COLO829 (cell line): ENCODE measurements around the gene HDAC4.

Experiments used
- DNase-seq: peaks from one replicate; pipeline ENCODE4 v3.0.0; 2012; ENCODE audit warnings: low spot score

Gene HDAC4

DNA sequence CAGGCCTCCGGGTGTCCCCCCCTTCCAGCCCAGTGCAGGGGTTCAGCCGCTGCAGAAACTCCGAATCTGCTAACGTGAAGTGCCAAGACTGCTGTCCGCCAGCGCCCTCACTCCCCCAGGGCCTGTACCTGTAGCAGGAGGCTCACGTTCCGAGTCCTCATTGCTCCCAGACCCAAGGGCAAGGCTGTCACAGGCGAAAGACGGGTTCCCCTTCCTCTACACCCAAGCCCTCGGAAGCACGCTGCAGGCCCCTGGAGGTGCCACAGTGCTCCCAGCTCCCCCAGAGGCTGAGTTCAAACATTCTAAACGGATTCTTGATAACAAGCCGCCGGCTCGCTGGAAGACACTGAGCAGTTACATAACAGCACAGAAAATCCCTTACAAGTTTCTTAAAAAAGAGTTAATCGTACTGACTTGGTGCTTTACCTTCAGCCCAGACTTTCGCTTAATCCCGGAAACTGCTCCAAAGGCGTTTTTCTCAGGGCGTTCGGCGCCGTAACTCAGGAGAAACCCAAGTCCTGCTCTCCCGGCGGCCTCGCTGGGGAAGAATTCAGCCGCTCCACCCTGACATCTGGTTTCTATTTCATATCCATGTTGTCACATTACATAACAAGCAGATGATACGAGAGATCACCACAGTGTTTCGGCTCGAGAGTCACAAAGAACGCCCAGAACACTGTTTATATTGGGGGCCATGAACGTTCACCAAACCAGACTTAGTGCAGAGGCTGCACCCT, 92.0 kb downstream of the HDAC4 start:
- no peak for DNase-seq

DNA sequence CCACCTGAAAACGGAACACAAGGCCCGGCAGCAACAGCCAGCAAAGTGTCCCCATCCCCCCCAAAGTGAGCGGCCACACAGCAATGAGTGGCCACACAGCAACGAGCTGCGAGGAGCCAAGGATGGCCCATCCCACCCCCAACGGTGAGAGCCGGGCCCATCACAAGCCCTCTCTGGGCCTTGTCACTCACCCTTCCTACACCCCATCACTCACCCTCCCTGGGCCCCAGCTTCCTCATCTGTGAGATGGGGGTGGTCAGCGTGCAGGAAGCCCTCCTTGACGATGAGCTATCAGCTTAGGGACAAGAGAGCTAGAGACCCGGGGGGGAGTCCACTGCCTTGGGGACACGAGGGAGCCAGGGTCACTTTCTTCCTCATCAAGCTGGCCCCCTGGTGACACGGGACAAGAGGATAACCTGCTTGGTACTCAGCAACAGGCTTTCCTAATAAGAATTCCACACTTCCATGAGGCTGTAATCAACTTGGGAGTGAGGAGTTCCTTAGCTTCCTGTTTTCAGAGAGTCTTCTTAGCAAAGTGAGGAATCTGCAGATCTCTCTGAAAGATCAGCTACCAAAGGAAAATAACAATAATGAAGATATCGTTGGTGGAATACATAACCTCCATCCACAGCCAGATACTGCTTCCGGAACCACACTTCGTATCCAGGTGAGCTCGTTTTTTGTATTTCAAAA, 92.8 kb downstream of the HDAC4 start:
- DNase-seq = no peak

DNA sequence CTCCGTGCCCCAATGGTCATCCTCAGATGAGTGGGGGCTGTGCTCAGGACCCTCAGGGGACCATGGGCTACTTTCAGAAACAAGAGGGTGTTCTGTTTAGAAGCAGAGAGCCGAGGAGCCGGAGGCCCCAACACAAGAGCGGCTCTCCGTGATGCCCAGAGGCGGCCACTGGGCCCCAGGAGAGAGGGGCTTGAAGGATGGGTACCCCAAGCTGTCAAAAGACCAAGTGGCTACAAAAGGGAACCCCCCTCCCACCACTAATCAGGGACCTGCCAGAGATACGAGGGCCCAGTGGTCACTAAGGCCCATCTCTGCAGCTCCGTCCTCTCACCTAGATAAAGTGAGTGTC, 93.6 kb downstream of the HDAC4 start:
- no peak for DNase-seq

DNA sequence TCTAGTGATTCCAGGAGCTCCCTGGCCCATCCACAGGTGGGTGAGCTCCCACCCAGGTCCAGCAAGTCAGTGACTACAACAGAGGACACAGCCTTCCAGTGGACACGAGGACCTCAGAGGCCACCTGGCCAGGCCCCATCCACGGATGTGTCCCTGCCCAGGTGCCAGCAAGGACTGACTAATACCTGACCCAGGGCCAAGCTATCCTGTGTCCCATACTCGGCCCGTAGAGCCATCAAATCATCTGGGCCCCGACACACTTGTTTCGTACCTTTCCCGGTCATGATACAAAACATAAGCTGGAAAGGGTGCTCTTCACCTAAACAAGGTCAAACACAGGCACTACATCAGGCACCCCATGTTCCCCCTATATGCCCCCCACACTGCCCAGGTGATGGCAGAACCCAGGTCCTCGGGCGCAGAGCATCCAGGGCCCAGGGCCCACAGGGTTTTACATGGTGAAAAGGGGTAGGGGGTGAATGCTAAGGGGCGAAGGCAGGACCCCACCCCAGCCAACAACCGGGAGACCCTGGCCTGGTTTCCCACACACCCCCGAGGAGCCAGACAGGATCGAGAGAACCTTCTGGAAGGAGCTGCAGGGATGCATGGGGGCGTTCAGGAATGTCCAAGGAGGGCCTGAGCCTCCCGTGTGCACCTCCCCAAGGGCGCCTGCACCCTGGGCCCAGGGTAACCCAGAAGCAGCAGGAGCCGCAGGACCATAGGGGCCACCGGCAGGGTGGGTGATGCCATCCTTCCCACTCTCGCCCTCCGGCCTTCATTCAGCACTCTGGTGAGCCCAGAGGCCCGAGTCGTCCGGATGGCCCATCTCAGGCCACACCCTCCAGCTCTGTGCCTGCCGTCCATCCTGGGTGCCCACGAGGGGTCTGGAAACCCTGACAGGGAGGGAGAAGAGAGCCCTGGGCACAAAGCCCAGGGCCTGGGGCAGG, 94.3 kb downstream of the HDAC4 start:
- no peak for DNase-seq

DNA sequence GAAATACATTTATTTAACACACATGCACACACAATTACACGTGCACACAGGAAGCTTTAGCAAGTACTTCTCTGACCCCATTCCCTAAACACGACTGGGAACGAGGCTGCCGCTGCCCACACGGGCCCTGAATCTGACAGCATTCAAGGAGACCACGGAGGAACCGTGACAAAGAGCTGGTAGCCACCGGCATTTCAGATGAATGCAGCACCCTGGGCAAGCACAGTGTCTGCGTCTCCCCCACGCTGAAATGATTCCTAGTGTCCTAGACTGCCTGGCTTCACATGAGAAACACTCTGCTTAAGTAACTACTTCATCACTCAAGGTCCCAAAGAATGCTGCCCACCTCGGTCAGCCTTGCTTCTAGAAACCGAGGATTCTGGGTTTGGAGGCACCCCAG, 95.0 kb downstream of the HDAC4 start:
- DNase-seq = no peak

DNA sequence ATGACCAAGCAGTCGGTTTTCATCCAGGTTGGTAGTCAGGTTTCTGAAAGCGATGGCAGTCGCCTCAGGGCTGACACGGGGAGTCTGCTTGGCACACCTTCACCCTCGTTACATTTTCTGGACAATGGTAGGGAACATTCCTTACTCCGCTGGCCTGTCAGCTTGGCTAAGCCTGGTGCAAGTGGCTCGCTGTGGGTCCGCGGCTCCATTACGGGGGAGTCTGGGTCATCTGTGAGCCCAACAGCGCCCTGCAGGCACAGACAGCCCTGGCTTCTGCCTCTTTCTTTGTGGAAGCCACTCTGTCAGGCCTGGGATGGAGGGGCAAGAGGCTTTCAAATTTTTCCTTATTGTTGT, 95.6 kb downstream of the HDAC4 start:
- no peak for DNase-seq

DNA sequence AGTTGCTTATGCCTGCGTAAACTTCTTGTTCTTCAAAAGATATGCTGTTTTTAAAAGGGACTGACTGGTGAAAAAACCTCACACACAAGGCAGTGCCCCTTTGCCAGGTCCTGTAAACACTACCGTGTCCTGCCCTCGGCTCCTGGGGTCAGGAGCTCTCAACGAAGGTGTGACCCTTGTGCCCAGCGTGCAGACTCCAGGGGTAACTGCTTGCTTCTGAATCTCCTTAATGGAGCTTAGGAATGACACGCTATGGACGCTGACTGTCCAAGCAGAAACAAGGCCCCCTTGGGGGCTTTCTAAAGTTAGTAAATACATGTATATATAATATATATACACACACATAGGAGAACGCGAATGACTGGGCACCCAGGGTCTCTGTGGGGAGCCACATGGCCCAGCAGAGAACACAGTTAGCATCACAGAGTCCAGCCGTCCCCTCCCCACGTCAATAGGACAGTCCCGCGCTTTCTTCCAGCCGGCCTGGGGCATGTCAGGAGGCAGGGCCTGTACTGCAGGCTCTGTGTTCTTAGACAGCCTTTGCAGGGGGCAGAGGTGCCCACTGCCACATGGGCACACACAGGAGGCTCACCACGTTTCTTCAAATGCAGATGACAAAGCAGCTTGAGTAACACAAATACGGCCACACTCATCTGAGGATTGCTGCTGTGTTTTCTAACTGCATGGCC, 96.1 kb downstream of the HDAC4 start:
- no peak for DNase-seq

DNA sequence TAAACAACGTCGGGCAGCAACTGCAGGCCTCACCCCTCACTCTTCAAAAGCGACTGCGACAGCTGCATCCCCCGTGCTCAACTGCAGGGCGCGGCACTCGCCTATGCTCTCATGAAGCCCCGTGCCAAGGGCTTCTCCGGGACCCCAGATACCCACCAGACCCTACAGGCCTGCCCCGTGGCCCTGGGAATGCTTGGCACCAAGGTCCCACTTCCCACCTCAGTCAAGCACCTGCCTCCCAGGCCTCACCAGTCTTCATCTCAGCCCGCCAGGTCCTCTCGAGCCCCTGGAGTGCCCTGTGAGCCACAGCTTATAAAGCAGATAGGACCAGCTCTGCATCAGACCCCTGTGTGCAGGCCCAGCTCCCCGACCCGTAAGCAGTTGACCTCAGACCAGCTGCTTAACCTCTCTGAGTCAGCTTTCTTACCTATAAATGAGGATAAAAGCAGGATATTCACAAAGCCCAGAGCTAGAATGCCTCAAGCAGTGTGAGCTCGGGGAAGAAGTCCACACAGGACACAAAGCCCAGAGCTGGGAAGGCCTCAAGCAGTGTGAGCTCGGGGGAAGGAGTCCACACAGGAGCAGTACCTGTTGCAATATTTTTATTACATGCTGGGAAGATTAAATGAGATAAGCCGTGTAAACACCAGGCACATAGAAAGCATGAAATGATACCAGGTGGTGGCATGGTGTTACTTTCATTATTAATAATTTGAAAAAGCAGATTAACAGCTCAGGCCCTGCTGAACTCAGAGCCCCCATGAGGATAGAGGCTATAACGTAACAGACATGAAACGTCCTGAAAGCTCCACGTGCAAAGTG, 96.9 kb downstream of the HDAC4 start:
- DNase-seq = no peak

DNA sequence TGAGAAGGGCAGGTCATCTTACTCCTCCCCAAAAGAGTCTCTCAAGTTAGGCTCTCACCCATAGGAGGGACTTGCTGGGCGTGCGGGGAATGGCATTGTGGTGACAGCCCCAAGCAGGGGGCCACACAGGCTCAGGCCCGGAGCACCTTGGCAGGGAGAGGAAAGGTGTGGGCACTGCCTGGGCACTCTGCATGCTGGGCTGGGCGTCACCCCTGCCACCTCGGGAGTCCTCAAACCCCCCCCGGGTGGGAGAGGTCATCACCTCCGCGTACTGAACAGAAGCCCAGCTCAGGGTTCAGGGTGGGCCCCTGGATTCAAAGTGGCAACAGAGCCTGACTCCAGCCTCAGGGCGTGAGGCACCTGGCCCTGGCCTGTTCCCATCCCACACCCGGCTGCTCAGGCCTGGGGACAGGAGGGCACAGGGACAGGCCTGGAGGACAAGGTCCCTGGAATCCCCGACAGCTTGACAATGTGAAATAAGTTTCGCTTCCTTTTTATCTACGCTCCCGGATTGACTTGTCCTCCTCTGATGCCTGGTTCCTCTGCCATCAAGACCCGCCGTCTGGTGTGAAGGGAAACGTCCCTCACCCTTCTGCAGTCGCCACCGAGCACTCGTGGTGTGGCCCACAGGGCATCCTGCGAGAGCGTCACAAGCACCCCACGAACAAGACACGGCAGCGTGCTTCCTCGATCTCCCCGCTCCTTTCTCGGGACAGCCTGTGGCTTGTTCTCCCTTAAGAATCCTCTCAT, 97.8 kb downstream of the HDAC4 start:
- DNase-seq = no peak

DNA sequence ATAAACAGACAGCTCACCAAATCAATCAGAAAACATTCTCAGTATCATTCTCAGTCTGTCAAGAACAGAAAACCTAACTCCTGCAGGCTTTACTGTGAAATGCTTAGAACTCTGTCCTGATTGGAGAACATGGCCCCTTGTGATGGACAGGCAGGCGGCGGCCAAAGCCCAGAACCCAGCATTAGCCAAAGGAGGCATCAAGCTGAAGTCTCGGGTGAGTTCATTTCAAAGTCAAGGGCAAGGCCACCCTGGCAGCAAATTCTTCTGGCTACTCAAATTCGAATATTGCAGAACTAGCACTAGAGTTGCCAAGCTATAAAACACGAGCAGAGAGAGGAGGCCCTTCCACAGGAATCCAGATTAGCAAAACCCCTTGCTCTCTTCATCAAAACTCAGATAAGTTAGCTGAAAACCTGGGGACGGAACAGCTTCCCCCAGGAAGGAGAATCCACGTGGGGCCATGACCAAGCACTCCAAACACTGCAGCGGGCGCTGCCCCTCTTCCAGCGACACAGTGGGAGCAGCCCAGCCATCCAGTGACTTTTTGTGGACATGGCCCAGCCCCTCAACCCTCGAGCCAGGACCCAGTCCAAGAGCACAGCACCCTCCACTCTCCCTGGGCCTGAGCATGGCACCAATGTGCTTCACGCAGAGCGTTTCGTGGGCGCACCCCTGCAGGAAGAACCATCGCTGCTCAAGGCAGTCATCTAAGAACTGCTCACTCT, 98.6 kb downstream of the HDAC4 start:
- no peak for DNase-seq

DNA sequence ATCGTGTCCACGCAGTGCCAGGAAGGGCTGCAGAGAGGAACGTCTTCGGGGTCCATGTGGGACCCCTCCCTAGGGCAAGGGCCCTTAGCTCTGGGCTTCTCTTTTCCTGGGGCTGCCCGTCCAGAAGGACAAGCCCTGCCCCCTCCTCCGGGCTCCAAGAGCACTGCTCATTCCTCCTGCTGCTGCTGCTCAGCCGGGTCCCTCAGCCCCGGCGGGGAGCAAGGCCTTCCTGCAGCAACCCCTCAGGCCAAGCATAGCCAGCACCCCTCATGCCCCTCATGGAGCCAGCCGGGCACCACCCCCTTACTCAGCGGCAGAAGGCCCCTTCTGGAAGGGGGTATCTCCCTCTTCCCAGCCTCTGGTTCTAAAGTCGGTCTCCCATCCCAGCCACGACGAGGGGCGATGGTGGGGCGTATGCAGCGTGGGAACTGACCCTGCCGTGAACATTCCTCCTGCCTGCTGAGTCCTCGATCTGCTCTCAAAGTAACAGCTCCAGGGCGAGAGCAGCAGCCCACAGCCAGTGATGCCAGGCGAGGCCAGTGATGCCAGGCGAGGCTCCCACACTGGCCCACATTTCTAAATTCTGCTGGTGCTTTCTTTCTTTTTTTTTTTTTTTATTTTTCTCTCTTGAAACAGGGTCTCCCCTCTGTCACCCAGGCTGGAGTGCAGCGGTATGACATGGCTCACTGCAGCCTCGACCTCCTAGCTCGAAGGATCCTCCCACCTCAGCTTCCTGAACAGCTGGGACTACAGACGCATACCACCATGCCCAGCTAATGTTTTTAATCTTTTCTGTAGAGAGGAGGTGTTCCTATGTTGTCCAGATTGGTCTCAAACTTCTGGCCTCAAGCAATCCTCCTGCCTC, 99.7 kb downstream of the HDAC4 start:
- no peak for DNase-seq

DNA sequence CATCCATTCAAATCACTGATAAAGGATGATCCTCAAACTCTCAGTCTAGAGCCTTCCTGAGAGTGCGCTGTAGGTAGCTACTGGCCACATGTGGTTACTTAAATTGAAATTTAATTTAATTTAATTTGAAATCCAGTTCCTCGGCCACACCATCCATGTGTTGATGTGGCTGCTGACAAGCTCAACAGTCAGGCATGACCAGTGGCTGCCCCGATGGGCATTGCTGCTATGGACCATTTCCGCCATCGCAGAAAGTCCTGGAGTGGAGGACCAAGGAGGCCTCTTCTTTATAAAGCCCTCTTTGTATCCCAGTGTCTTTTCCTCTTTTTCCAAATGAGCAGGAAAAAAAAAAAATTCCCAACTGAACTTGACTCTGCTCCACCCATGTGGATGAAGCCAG, 100.6 kb downstream of the HDAC4 start:
- DNase-seq = peak; percentile 33

DNA sequence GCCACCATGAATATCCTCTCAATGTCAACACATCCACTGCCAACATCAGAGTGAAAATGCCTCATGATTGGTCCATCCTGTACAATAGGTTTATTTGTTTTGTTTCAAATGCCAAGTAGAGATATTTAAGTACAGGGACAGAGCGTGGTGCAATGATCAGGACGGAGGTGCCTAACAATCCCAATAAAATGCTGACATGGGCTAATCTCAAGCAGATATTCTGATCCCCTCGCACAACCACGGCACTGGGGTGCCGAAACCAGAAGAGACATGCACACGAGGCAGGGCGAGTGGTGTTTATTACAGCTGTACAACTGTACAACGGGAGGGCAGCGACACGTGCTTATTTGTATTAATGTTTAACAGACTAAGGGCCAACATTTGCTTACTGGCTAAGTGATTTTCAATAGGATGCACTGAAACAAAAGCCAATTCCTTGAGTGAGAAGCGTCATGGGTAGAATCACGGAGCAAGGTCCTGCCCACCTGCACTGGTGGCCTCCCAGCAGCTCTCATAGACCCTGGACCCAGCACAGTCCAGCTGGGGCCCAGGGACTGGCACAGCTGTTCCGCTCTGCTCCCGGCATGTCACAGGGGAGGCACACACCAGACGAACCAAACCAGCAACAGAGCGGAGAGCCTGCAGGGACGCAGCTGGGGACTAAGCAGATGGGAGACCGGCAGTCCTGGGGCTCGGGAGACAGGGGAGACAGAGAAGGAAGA, 101.4 kb downstream of the HDAC4 start:
- no peak for DNase-seq

DNA sequence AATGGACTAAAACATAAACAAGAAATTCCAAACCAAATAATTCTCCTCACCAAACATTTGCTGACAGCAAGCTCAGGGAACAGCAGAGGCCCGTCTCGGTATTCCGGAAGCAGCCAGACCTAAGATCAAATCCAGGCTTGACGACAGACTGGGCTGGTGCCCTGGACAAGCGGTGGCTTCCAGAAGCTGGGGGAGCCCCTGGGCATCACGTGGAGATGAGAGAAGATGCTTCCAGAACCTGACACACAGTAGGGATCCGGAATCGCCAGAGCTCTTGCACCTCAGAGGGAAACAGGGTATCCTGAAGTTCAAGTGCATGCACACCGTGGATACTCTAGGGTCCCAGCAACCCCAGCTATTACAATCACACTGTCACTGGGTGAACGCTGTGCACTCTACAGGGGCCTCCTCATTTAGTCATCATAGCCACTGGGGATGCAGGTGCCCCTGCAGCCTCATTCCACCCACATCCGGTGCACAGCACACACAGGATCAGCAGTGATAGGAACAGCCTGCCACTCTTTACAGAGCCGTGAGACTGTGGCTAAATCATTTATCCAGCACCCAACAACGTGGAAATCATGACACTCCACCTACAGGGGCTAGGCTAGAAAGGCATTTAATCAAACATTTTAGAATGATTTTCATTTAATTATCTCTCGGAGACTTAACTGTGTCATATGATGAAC, 102.6 kb downstream of the HDAC4 start:
- DNase-seq = no peak

DNA sequence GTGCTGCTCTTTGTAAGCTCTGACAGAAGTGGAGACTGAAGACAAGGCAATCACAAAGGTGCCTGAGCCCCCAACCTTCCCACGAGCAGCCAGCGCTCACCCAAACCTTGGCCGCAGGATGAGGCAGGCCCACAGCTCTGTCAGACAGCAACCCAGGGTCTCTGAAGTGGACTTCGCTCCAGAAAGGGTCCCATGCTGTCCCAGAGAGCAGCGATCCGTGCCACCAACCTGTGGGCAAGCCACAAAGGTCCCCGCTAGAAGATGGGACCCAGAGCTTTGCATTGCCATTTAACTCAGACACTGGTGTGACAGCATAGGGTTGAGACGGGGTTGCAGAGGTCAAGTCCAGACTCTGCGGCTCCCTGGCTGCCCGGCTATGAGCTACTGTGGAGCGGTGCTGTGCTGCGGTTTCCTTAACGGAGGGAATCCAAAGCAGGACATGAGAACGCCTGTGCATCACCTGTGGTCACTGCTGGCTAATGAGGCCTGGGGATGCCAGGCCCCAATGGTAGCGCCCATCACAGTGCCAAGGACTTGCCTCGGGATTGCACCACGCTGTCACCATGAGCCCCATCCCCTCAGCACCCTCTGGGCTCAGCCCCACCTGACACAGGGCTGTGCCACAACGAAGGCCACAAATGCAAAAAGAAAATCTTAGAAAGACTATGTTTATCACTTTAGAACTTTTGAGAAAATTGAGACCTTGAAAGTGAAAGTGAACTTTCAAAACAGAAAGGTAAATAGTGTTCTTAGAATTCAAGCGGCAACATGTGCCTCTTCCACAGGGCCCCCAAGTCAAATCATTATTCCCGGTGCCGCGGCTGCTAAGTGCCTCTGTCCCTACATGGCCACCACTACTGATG, 103.4 kb downstream of the HDAC4 start:
- no peak for DNase-seq

DNA sequence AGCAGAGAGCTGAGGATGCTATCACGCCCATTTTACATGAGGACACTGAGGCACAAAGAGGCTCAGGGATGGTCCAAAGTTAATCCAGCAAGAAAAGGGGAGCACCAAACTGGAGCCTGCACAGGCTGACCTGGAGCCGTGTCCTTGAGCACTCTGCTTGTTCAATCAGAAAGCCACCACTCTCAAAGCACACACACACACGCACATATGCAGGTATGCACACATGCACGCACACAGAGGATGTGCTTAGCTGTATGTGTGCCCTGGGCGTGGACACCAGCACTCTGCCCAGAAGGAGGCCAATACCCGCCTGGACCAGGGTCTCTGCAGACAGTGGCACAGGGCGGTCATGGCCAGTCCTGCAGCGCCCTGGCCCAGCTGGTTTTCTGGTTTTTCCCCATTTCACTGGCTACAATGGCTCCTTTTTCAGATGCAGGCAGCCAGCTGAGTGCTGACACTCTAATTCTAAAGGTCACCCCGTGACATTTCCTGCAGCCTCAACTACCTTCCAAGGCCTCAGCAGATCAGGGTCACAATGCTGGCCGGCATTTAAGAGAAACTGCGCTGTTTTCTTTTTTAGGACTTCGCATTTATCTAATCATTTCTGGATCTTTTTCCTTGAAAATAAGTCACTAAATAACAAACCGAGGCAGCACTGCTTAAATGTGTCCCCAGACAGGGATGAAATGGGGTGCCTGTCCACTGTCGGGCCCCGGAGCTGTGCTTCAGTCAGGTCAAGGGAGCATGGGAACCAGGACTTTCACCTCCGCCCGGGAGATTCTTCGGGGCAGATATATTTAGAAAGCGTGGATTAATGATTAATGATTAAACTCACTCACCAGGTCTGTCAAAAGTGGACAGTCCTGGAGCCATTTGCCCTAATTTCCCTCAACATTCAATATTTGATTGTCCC, 104.5 kb downstream of the HDAC4 start:
- no peak for DNase-seq
